DOHH2 (cell line): ENCODE measurements around the gene SNX30.

ENCODE experiments used
- H3F3A ChIP-seq: fragments of 200-600 bp; sonication (generic), shearing (Covaris generic); 2 replicates; pipeline ENCODE4 v1.6.0; 2016; ENCODE audit warnings: antibody characterized with exemption, mild to moderate bottlenecking; ENCODE audit not compliant: control insufficient read depth, insufficient read depth
- H3K27ac ChIP-seq: fragments of 200-600 bp; sonication (generic); 2 replicates; pipeline ENCODE4 v1.5.1; 2014; ENCODE audit warnings: low read depth, mild to moderate bottlenecking, low read length, moderate library complexity
- H3K27me3 ChIP-seq: fragments of 200-600 bp; sonication (generic); 2 replicates; pipeline ENCODE4 v1.6.1; 2014; ENCODE audit warnings: mild to moderate bottlenecking, low read length, mixed read lengths; ENCODE audit not compliant: control insufficient read depth
- H3K36me3 ChIP-seq: fragments of 200-600 bp; sonication (generic); 2 replicates; pipeline ENCODE4 v1.6.1; 2014; ENCODE audit warnings: mild to moderate bottlenecking, low read length, moderate library complexity, mixed read lengths; ENCODE audit not compliant: control insufficient read depth
- H3K4me1 ChIP-seq: fragments of 200-600 bp; sonication (generic); 2 replicates; pipeline ENCODE4 v1.6.1; 2014; ENCODE audit warnings: mild to moderate bottlenecking, low read length, mixed read lengths; ENCODE audit not compliant: control insufficient read depth
- H3K4me2 ChIP-seq: fragments of 200-600 bp; sonication (generic); 2 replicates; pipeline ENCODE4 v1.6.0; 2014; ENCODE audit warnings: mild to moderate bottlenecking, low read length, moderate library complexity
- H3K4me3 ChIP-seq: fragments of 200-600 bp; sonication (generic); 2 replicates; pipeline ENCODE4 v1.5.1; 2014; ENCODE audit warnings: mild to moderate bottlenecking, low read length, mixed read lengths
- H3K79me2 ChIP-seq: fragments of 200-600 bp; sonication (generic); 2 replicates; pipeline ENCODE4 v1.6.1; 2014; ENCODE audit warnings: mild to moderate bottlenecking, low read length, mixed read lengths; ENCODE audit not compliant: control insufficient read depth
- H3K9me2 ChIP-seq: fragments of 200-600 bp; sonication (generic); replicated peaks from 2 replicates; pipeline ENCODE4 v1.6.1; 2014; ENCODE audit warnings: mild to moderate bottlenecking, low read length, mixed read lengths; ENCODE audit not compliant: control insufficient read depth
- H3K9me3 ChIP-seq: fragments of 200-600 bp; sonication (generic); 2 replicates; pipeline ENCODE4 v1.6.1; 2014; ENCODE audit warnings: antibody characterized with exemption, low read length, mixed read lengths; ENCODE audit not compliant: control insufficient read depth, insufficient read depth
- H4K20me1 ChIP-seq: fragments of 200-600 bp; sonication (generic); 2 replicates; pipeline ENCODE4 v1.6.0; 2014; ENCODE audit warnings: low read depth, mild to moderate bottlenecking, antibody characterized with exemption, low read length, moderate library complexity; ENCODE audit not compliant: control insufficient read depth, insufficient read depth
- CTCF ChIP-seq: fragments of 200-600 bp; sonication (generic); IDR thresholded peaks from one replicate; pipeline ENCODE4 v1.5.1; 2014; ENCODE audit warnings: antibody characterized with exemption, mild to moderate bottlenecking, low read depth, low read length; ENCODE audit not compliant: poor library complexity, severe bottlenecking
- EZH2phosphoT487 ChIP-seq: fragments of 200-600 bp; sonication (generic); IDR thresholded peaks from 2 replicates; pipeline ENCODE4 v1.6.1; 2017; ENCODE audit warnings: borderline replicate concordance, mild to moderate bottlenecking, antibody characterized with exemption, low read length, moderate library complexity, mixed read lengths

Gene SNX30

GRCh38 chr9:112905084-112905483 lies 154.5 kb downstream of the SNX30 start:
- TF ChIP-seq CTCF (no peak), EZH2phosphoT487 (no peak)
- H3K36me3 ChIP-seq = no peaks in the 10 kb centered on the region
- no peaks in the 10 kb centered on the region for H4K20me1 ChIP-seq
- no peak overlapping the region for H3K4me2 ChIP-seq
- no peak overlapping the region for H3K27ac ChIP-seq
- no peaks in the 10 kb centered on the region for H3K27me3 ChIP-seq
- no peaks in the 10 kb centered on the region for H3K79me2 ChIP-seq
- H3K4me3 ChIP-seq = no peak overlapping the region
- no peaks in the 10 kb centered on the region for H3F3A ChIP-seq
- no peaks in the 10 kb centered on the region for H3K9me2 ChIP-seq
- peaks cover 9% of the 10 kb centered on the region for H3K4me1 ChIP-seq
- no peaks in the 10 kb centered on the region for H3K9me3 ChIP-seq

- no peaks in the 10 kb centered on the region for H3K9me3 ChIP-seq
These were observed 161.2 kb downstream of the SNX30 start for GRCh38 chr9:112911736-112912135.

GRCh38 chr9:112912636-112913035 lies 162.1 kb downstream of the SNX30 start:
- H4K20me1 ChIP-seq = no peaks in the 10 kb centered on the region

More at GRCh38 chr9:112911736-112912135, 161.2 kb downstream of the SNX30 start:
- Histone ChIP-seq H3K4me2 (no peak overlapping the region), H3K4me1 (no peaks in the 10 kb centered on the region), H3K79me2 (no peaks in the 10 kb centered on the region), H3K36me3 (no peaks in the 10 kb centered on the region), H3K4me3 (no peak overlapping the region), H3K9me2 (no peaks in the 10 kb centered on the region), H3K27ac (no peak overlapping the region), H3F3A (no peaks in the 10 kb centered on the region), H3K27me3 (peaks cover 14% of the 10 kb centered on the region), H4K20me1 (no peaks in the 10 kb centered on the region)
- TF ChIP-seq CTCF (no peak), EZH2phosphoT487 (no peak)

GRCh38 chr9:112913326-112913725 lies 162.8 kb downstream of the SNX30 start:
- H3K27ac ChIP-seq = no peak overlapping the region
- no peaks in the 10 kb centered on the region for H4K20me1 ChIP-seq
- H3K9me2 ChIP-seq = no peaks in the 10 kb centered on the region
- no peaks in the 10 kb centered on the region for H3K36me3 ChIP-seq
- H3K9me3 ChIP-seq = no peaks in the 10 kb centered on the region
- no peak overlapping the region for H3K4me2 ChIP-seq
- peaks cover 18% of the 10 kb centered on the region for H3K27me3 ChIP-seq
- no peaks in the 10 kb centered on the region for H3K4me1 ChIP-seq
- no peaks in the 10 kb centered on the region for H3K79me2 ChIP-seq
- TF ChIP-seq EZH2phosphoT487 = no peak
- no peak for TF ChIP-seq CTCF
- H3K4me3 ChIP-seq = no peak overlapping the region
- H3F3A ChIP-seq = no peaks in the 10 kb centered on the region

More at GRCh38 chr9:112912636-112913035, 162.1 kb downstream of the SNX30 start:
- no peak overlapping the region for H3K27ac ChIP-seq
- no peaks in the 10 kb centered on the region for H3K9me3 ChIP-seq
- H3K4me3 ChIP-seq = no peak overlapping the region
- no peaks in the 10 kb centered on the region for H3K36me3 ChIP-seq
- TF ChIP-seq EZH2phosphoT487 = no peak
- H3K27me3 ChIP-seq = peaks cover 18% of the 10 kb centered on the region
- H3K79me2 ChIP-seq = no peaks in the 10 kb centered on the region
- H3K4me2 ChIP-seq = no peak overlapping the region
- no peaks in the 10 kb centered on the region for H3K9me2 ChIP-seq
- H3F3A ChIP-seq = no peaks in the 10 kb centered on the region
- no peaks in the 10 kb centered on the region for H3K4me1 ChIP-seq
